NCI-H146 treated with DMSO at 0.1 percent for 48 hours (cell line): ENCODE measurements around the gene MYCBP.
"Not testable (repeated sequence)": the region's sequence is repeated elsewhere in the genome, so short reads cannot be mapped to it uniquely, and the experiment has no call there.

ENCODE experiments used
- DNase-seq: peaks from one replicate; lab custom pipeline; 2025; ENCODE audit not compliant: unreplicated experiment; lab: John Stamatoyannopoulos, UW

Gene MYCBP

GRCh38 chr1:38870996-38871395 is 2.2 kb downstream of the MYCBP start:
- no peak for DNase-seq

- DNase-seq: no peak
Observed at GRCh38 chr1:38867208-38867607, 5.9 kb downstream of the MYCBP start.

- DNase-seq: no peak
Observed at GRCh38 chr1:38865112-38865715, 7.9 kb downstream of the MYCBP start.

GRCh38 chr1:38860454-38860795 is 12.7 kb downstream of the MYCBP start:
- DNase-seq: no peak

- peak; percentile 79 for DNase-seq
Observed at GRCh38 chr1:38859561-38860453, 13.3 kb downstream of the MYCBP start, which contains the start of gene RRAGC. TSS of gene RRAGC (minus strand) at chr1:38859772. CDS start at chr1:38859646, 126 bp downstream.

GRCh38 chr1:38858833-38859560 is 14.2 kb downstream of the MYCBP start:
- no peak for DNase-seq

- DNase-seq: no peak
Observed at GRCh38 chr1:38852780-38853179, 20.4 kb downstream of the MYCBP start.

GRCh38 chr1:38848071-38848470 is 25.1 kb downstream of the MYCBP start:
- DNase-seq: no peak

GRCh38 chr1:38846210-38846609 is 26.9 kb downstream of the MYCBP start:
- no peak for DNase-seq

- not testable (repeated sequence) for DNase-seq
Observed at GRCh38 chr1:38845088-38845487, 28.1 kb downstream of the MYCBP start.

GRCh38 chr1:38840281-38840680 is 32.9 kb downstream of the MYCBP start:
- no peak for DNase-seq

- DNase-seq: no peak
Observed at GRCh38 chr1:38839363-38839762, 33.8 kb downstream of the MYCBP start.

- not testable (repeated sequence) for DNase-seq
Observed at GRCh38 chr1:38836316-38836715, 36.8 kb downstream of the MYCBP start.

- peak; percentile 39 for DNase-seq
Observed at GRCh38 chr1:38834937-38835827, 38.0 kb downstream of the MYCBP start.

GRCh38 chr1:38834221-38834782 is 38.8 kb downstream of the MYCBP start:
- no peak for DNase-seq

GRCh38 chr1:38833146-38833545 is 40.0 kb downstream of the MYCBP start:
- no peak for DNase-seq

- no peak for DNase-seq
Observed at GRCh38 chr1:38832370-38832734, 40.8 kb downstream of the MYCBP start.

- DNase-seq: no peak
Observed at GRCh38 chr1:38831731-38832369, 41.3 kb downstream of the MYCBP start.

GRCh38 chr1:38829368-38829767 is 43.8 kb downstream of the MYCBP start:
- no peak for DNase-seq

GRCh38 chr1:38827318-38827717 is 45.8 kb downstream of the MYCBP start:
- no peak for DNase-seq
